NT2/D1 (cell line): ENCODE results near the gene FIP1L1.

Source experiments
- SUZ12 ChIP-seq: IDR thresholded peaks from 2 replicates; pipeline ENCODE4 v1.6.1; 2011; ENCODE audit not compliant: insufficient read length, insufficient read depth; ENCODE audit errors: extremely low read depth
- YY1 ChIP-seq: IDR thresholded peaks from 2 replicates; pipeline ENCODE4 v1.6.1; 2011; ENCODE audit not compliant: insufficient read length, insufficient read depth
- ZNF274 ChIP-seq: IDR thresholded peaks from 2 replicates; pipeline ENCODE4 v1.6.1; 2011; ENCODE audit warnings: mild to moderate bottlenecking, low read depth, low read length

DNA sequence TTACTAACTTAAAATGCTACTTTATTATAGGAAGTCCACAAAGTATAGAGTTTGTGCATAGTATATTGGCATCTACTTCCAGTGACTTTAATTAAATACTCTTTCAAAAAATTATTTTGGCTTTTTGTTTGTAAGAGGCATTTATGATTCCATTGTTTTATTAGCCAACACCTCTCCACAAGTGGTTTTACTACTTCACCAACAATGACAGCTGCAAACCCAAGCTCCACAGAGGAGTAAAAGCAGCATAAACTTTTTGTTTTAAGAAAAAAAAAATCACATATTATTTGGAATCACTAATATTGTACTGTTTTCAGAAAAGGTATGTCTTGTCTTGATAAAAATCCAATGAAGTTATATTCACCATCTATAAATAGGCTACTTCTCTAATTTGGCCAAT lies 88.5 kb downstream of the FIP1L1 start:
- TF ChIP-seq ZNF274 (no peak), SUZ12 (no peak), YY1 (no peak)
